HG02870 (cell line): ENCODE data around the gene CCL15.
"Not testable (repeated sequence)": the region's sequence is repeated elsewhere in the genome, so short reads cannot be mapped to it uniquely, and the experiment has no call there.

Source experiments
- ATAC-seq: cut with Tn5 transposase; IDR thresholded peaks from one replicate; pipeline ENCODE4 v1.9.1; 2021; ENCODE audit warnings: mild to moderate bottlenecking, moderate library complexity; ENCODE audit not compliant: unreplicated experiment

Gene CCL15

GRCh38 chr17:35995346-35995745 lies 6.0 kb downstream of the CCL15 start:
- ATAC-seq, result not testable (repeated sequence)

DNA sequence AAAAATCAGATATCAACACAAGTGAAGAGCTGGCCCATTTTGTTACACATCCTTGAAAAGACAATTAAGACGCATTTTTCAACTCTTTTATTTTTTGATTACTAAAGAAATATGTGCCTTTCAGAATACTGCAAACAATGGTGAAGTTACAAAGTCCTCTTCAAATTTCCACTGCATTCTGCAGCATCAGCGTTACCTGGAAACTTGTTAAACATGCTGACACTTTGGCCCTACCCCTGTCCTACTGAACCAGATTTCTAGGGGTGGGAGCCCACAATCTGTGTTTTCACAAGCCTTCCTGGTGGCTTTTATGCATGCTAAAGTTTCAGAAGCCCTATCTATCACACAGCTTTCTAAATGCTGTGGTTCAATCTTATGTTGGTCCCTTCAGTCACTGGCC lies 10.3 kb downstream of the CCL15 start:
- no peak for ATAC-seq

GRCh38 chr17:35988164-35988563 lies 13.2 kb downstream of the CCL15 start:
- ATAC-seq, result no peak

DNA sequence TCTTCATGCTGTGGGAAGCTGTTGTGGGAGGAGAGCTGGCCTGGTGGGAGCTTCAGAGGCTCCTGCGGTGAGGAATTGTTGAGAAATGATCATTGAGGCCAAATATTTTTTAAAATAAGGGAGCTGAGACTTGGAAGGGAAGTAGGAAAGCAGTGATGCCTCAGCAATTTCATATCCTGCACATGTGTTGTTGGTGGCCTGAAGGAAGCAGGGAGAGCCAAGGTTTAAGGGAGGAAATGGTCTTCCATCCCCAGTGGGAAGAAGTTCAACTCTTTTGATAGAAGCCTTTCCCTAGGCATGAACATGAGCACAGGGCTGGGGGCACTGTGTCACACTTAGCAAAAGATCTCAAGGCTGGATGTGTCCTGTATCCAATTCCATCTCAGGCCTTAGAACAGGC lies 14.7 kb downstream of the CCL15 start, which contains the start of gene CCL14:
TSS of gene CCL14 (minus strand) at position 87 of the 400 bp plus-strand sequence. CDS start at position 7, 80 bp downstream.
- no peak for ATAC-seq

DNA sequence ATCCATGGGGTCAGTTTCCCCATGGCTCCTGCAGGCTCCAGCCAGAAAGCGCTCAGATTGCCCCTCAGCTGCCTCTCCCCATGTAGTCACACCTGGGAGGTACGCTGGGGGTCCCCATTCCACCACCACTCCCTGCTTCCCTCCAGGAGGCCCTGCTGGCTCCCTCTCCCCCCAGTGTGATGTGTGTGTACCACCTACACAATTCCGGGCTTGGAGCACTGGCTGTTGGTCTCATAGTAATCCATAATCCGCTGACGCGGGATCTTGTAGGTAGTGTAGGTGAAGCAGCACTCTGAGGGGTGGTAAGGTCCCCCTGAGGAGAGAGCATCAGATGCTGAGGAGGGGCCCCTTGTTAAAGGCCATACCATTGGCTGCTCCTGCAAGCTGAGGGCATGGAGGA lies 17.2 kb downstream of the CCL15 start:
- no peak for ATAC-seq

DNA sequence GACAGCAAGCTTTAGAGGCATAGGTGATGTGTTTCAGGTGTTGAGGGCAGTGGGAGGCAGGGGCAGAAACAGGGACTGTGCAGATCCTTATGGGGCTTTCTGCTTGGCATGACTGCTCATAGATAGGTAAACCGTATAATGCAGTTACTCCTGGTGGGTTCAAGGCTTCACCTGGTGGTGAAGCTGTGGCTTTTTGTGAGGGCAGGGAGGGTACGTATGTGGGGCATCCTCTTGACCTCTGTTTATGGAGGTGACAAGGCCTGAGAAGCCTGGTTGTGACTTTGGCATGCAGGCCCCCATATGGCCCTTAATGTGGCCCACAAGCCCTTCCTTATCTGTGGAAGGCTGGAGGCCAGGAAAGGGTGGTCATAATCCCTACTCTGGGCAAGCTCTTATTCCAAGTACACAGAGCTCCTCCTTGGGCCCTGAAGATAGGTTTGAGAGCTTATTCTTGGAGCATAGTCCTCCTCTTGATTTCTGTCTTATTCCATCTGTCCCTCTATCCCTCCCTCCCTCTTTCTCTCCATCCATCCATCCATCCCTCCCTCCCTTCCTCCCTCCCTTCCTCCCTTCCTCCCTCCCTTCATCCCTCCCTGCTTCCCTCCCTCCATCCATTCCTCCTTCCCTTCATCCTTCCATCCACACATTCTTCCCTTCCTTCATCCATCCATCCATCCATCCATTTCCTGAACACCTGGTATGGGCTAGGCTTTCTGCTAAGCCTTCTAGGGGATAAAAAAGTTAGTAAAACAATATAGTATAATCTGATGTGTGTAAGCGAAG lies 18.8 kb downstream of the CCL15 start:
- ATAC-seq, result no peak

DNA sequence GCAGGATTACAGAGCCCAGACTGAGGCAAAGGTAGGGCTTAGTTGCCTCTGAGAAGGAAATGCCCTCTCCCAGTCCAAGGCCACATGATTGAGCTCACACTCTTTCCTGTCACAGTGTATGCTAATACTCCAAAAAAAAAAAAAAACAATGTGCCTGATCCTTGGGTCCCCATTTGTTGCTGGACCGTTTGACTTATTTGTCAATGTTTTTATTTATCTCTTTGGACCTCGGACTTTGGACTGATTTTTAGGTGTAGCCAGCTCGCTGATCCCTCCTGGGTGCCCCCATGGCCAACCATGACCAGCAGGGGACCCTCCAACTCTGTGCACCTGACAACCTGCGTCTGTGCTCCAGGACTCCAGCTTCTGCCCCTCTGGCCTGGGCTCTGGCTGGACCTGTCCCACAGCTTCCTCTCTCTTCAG lies 19.4 kb downstream of the CCL15 start:
- ATAC-seq, result no peak

DNA sequence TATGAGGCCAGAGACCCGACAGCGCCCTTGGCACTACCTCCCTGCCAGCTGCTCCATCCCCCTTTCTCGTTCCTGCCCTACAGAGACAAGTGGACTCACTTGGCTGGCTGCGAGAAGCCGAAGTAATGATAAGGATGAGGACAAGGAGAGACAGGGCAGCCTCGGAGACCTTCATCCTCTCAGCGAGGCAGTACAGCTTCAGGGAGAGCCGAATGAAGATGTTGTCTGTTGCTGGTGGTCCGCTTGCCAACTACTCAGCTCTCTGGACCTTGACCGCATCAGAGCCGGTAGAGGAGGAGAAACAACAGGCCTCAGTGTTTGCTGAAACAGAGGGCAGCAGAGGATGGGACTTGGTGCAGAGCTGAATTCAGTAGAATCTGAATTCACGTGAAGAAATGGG lies 20.1 kb downstream of the CCL15 start, which contains the start of gene CCL16:
TSS of gene CCL16 (minus strand) at position 252 of the 400 bp plus-strand sequence. CDS start at position 175, 77 bp downstream.
- no peak for ATAC-seq

- no peak for ATAC-seq
Observed at GRCh38 chr17:35978346-35978745, 23.0 kb downstream of the CCL15 start.

- ATAC-seq, result no peak
Observed at GRCh38 chr17:35977509-35977908, 23.8 kb downstream of the CCL15 start.

GRCh38 chr17:35973333-35974260 lies 27.8 kb downstream of the CCL15 start:
- no peak for ATAC-seq

DNA sequence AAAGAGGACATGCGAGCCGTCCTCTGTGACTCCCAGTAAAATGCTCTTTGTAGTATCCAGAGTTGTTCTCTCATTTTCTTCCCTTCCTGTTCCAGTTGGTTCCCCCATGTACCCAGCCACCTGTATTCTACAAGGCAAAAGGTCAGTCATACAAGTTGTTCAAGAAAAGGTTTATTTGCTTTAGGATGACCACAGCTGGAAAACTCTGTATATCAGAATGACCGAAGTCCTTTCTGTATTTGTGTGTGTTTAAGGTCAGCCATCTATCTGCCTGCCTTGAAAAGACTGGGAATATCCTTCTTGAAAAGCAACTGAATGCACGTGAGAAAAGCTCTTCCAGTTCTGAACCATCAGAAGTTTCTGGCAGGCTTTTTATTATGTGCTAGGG lies 28.4 kb downstream of the CCL15 start:
- ATAC-seq, result no peak

DNA sequence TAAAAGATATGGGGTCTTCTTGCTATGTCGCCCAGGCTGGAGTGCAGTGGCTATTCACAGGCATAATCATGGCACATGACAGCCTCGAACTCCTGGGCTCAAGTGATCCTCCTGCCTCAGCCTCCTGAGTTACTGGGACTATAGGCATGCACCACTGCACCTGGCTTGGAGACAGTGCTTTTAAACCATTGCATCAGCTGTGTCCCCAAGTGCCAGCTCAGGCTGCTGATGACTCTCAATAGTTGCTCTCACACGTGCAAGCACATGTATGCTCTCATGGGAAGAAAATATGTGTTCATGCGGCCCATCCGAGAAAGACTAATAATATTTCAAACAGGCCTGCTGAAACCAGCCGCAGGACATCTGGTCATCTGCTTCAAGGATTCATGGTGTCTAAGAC lies 28.8 kb downstream of the CCL15 start:
- no peak for ATAC-seq

DNA sequence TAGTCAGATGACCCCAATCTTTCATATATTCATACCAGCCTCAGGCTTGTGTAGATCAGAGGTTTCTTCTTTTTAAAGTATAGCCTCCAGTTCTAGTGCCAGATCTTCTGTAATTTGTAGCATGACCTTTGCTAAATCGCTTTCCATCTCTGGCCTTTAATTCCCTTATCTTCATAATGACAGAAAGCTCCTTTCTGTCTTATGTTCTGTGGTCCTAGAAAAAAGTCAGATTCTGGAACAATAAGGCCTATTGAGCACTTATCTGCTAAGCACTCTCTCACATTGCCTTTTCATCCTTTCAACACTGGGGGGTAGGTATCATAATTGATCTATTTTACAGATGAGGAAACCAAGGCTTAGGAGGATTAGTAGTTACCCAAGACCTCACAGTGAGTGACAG lies 29.3 kb downstream of the CCL15 start:
- ATAC-seq, result no peak

- ATAC-seq, result no peak
Observed at GRCh38 chr17:35969558-35970380, 31.6 kb downstream of the CCL15 start.

DNA sequence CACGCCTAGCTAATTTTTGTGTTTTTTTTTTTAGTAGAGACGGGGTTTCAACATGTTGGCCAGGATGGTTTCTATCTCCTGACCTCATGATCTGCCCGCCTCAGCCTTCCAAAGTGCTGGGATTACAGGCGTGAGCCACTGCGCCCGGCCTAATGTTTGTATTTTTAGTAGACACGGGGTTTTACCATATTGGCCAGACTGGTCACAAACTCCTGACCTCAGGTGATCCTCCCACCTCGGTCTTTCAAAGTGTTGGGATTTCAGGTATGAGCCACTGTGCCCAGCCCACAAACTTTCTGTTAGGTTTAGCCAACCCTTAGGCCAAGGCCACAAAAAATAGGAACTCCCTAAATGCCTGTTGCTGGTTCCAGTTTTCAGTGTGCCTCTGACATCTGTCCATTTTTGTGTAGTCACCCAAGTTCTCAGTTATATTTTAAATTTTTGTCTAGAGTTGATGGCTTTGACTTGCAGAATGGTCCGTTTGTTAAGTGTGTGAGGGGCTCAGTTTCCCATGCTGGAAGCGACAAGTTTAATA lies 32.8 kb downstream of the CCL15 start:
- ATAC-seq, result no peak

GRCh38 chr17:35965272-35965671 lies 36.1 kb downstream of the CCL15 start:
- ATAC-seq, result no peak

DNA sequence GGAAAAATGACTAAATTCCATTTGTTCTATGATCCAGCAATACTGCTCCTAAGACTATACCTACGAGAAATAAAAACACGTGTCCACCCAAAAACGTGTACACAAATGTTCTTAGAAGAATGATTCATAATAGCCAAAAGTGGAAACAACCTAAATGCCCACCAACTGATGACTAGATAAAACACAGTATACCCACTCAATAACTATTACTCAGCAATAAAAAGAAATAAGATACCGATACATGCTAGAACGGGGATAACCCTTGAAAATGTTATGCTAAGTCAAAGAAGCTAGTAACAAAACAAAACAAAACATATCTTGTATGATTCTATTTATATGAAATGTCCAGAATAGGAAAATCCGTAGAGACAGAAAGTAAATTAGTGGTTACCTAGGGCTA lies 37.7 kb downstream of the CCL15 start:
- no peak for ATAC-seq

DNA sequence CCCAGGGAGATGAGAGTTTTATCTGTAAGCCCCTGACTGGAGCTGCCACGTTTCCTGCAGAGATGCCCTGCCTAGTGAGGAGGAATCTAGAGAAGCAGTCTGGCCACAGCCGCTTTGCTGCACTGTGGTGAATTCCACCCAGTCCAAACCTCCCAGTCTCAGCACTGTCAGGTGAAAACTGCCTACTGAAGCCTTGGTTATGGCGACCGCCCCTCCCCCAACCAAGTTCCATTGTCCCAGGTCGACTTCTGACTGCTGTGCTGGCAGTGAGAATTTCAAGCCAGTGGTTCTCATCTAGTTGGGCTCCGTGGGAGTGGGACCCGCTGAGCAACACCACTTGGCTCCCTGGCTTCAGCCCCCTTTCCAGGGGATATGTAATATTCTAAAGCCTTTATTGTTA lies 47.6 kb downstream of the CCL15 start:
- ATAC-seq, result no peak

DNA sequence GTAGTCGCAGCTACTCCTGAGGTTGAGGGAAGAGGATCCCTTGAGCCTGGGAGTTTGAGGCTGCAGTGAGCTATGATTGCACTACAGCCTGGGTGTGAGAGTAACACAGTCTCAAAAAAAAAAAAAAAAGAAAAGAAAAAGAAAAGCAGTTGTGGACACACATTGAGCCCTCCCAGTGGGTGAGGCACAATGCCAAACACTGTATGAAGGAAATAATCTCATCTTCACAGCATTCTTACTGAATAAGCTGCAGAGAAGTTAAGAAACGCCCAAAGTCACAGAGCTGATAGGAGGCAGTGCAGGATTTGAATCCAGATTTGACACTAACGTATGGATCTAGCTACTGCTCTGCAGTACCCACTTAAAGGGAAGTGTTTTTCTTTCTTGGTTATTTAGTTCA lies 52.0 kb downstream of the CCL15 start:
- ATAC-seq, result no peak

- no peak for ATAC-seq
Observed at GRCh38 chr17:35948092-35948491, 53.3 kb downstream of the CCL15 start.
